HL-60 (cell line): ENCODE data around the gene MED31.

ENCODE experiments used
- DNase-seq, 2 experiments: peaks; one replicate each; pipeline ENCODE4 v3.0.0-alpha.2; 2010 to 2020; ENCODE audit warnings: low read depth in 1 of 2, low spot score in 1 of 2
- H3K27ac ChIP-seq: fragments of 250-450 bp; sonication (Bioruptor Pico); replicated peaks from 2 replicates; pipeline ENCODE4 v1.5.1; 2020; ENCODE audit warnings: mild to moderate bottlenecking, moderate library complexity
- H3K27me3 ChIP-seq: fragments of 250-450 bp; sonication (Bioruptor Pico); 2 replicates; pipeline ENCODE4 v1.5.1; 2021; ENCODE audit warnings: mild to moderate bottlenecking, moderate library complexity; ENCODE audit not compliant: insufficient read depth, poor library complexity, severe bottlenecking
- H3K4me3 ChIP-seq: replicated peaks from 2 replicates; pipeline ENCODE4 v1.5.1; 2011; ENCODE audit warnings: mild to moderate bottlenecking, control low read depth, low read length; ENCODE audit not compliant: insufficient read depth
- GABPA ChIP-seq: IDR thresholded peaks from 2 replicates; pipeline ENCODE4 v1.6.1; 2012; ENCODE audit warnings: low read depth
- POLR2AphosphoS5 ChIP-seq: IDR thresholded peaks from 2 replicates; pipeline ENCODE4 v1.6.1; 2012; ENCODE audit warnings: low read depth
- REST ChIP-seq: IDR thresholded peaks from 2 replicates; pipeline ENCODE4 v1.6.1; 2012; ENCODE audit warnings: low read depth; ENCODE audit not compliant: insufficient replicate concordance
- SPI1 ChIP-seq: IDR thresholded peaks from 2 replicates; pipeline ENCODE4 v1.6.1; 2012; ENCODE audit warnings: low read depth, mild to moderate bottlenecking, borderline replicate concordance
- TF ChIP-seq, protein P1 (sequence below): IDR thresholded peaks from one replicate; pipeline ENCODE4 v1.5.1; 2011; ENCODE audit warnings: low read length, control low read depth, inconsistent platforms; ENCODE audit not compliant: insufficient read depth

The MED31 gene

DNA sequence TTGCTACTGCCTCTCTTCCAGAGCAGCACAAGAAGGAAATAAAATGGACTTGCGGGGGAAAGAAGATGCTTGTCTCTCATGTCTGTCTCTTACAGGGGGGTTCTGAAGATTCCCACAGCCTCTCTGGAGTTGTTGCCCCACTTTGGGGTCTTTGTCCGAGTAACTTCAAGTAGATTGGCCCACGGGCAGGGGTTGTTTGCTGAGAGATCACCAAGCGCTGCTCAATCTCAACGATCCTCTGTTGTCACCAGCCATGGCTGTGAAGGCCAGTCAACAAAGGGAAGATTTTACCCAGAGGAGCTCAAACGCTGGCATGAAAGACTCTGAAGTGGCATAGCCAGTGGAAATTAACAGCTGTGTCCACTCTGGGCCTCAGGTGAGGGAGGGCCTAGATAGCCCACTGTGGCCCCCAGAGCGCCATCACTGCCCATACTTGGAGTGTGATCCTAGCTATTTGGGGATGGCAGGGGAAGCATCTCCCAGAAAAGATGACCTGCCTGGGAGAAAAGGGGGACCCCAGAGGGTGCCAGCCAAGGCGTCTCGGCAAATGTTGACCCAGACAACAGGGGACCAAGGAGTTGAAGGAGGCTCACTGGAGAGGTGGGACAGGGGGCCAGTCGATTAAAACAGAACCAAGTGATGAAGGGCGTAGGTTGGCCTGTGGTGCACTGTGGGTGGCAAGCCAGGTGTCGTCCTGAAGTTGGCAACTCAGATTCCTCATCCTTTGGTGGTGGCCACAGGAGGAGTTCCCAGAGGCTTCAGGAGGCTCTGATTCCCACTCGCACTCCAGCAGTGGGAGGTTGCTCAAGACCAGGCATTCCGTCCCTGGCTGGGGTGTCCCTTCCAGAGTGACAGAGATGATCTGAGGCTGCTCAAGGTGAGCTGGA, 33.7 kb upstream of the MED31 start:
- Histone ChIP-seq H3K4me3 (no peak overlapping the region), H3K27me3 (no peaks in the 10 kb centered on the region), H3K27ac (no peak overlapping the region)
- DNase-seq: no peak
- no peak for TF ChIP-seq GABPA
- TF ChIP-seq SPI1: no peak
- TF ChIP-seq, protein P1, sequence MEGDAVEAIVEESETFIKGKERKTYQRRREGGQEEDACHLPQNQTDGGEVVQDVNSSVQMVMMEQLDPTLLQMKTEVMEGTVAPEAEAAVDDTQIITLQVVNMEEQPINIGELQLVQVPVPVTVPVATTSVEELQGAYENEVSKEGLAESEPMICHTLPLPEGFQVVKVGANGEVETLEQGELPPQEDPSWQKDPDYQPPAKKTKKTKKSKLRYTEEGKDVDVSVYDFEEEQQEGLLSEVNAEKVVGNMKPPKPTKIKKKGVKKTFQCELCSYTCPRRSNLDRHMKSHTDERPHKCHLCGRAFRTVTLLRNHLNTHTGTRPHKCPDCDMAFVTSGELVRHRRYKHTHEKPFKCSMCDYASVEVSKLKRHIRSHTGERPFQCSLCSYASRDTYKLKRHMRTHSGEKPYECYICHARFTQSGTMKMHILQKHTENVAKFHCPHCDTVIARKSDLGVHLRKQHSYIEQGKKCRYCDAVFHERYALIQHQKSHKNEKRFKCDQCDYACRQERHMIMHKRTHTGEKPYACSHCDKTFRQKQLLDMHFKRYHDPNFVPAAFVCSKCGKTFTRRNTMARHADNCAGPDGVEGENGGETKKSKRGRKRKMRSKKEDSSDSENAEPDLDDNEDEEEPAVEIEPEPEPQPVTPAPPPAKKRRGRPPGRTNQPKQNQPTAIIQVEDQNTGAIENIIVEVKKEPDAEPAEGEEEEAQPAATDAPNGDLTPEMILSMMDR: no peak
- no peak for TF ChIP-seq POLR2AphosphoS5
- no peak for TF ChIP-seq REST

DNA sequence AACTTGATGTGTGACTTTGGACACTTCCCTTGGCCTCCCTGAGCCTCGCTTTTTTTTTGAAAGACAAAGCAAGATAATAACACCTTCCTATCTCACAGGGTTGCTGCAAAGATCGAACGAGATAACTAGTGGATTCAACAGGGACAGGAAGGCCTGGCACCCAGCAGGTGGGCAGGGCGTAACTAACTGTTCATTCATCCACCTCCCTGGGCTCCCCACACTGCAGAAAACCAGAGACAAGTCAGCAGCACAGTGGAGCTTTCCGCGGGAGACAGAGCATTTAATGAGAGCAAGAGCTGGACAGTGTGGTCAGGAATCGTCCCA, 33.0 kb upstream of the MED31 start:
- no peak for DNase-seq
- no peak overlapping the region for H3K4me3 ChIP-seq
- TF ChIP-seq SPI1 (no peak), REST (no peak), GABPA (no peak)
- TF ChIP-seq, protein P1: no peak

GRCh38 chr17:6683730-6684459, 32.5 kb upstream of the MED31 start:
- no peak overlapping the region for H3K27ac ChIP-seq
- H3K27me3 ChIP-seq: no peaks in the 10 kb centered on the region
- TF ChIP-seq SPI1 (no peak), REST (no peak), GABPA (no peak), POLR2AphosphoS5 (no peak)
- TF ChIP-seq, protein P1: no peak
- H3K4me3 ChIP-seq: no peak overlapping the region
- no peak for DNase-seq

More for the DNA sequence above, 33.0 kb upstream of the MED31 start:
- Histone ChIP-seq H3K27me3 (no peaks in the 10 kb centered on the region), H3K27ac (no peak overlapping the region)
